ENCODE data around the gene HOMER3. TPM values are rescaled to one million over a fixed set of nuclear protein-coding genes. Genes with fewer than 3 reads are reported as not detected.
A peak's percentile ranks its signal among the peaks of the same experiment; 100 is the strongest.

Gene HOMER3
- total RNA-seq, 1 donor: 98.4 TPM

DNA sequence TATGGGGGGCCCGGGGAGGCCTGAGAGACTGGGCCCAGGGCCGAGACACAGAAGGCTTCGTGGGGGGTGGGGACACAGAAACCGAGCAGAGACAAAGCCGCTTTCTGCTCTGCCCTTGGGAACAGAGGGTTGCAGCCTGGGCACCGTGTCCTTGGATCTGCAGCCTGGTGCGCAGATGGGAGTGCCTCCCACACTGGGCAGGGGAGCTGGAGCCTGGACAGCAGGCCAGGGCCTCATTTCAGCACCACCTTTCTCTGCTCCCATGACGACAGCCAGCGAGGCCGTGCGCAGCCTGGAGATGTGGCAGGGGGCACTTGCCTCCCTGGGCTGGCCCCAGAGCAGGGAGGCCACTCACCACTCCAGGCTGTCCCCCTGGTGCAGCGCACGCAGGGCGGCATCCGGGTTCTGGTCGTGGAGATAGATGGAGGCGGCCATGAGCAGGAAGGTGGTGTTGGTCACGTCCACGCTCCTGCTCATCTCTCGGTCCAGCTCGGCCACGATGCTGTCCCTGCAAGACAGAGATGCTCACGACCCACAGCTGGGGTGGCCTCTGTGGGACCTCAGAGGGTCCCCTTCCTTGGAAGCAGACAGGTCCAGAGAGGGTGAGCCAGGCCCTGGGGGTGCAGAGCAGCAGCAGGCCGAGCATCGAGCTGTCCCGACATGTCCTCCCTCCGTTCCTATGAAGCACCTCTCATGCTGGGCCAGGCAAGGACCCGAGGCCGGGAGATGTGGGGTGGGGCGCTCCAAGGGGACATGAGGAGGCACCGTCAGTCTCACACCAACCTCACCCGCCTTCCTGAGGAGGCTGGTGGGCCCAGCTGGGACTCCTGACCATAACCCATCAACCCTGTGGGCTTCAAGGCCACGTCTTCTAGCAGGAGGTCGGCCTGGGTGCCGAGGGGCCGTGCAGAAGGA is 34.2 kb downstream of the HOMER3 start:
- Histone ChIP-seq H3K4me3 (ENCODE audit: insufficient read depth, low read length) (no peak overlapping the region), H2AFZ (ENCODE audit: low read length) (no peak overlapping the region), H3K27me3 (ENCODE audit: insufficient read depth, low read length) (no peaks in the 10 kb centered on the region), H3K4me1 (ENCODE audit: insufficient read depth, low read length) (no peaks in the 10 kb centered on the region), H3K79me2 (ENCODE audit: insufficient read depth, low read length) (peaks cover 10% of the 10 kb centered on the region), H3K27ac (ENCODE audit: low read depth, low read length) (no peak overlapping the region), H3K4me2 (ENCODE audit: insufficient read depth, low read length) (no peak overlapping the region), H4K20me1 (ENCODE audit: insufficient read depth, low read length) (peaks cover 20% of the 10 kb centered on the region), H3K36me3 (ENCODE audit: insufficient read depth, low read length) (peaks cover 40% of the 10 kb centered on the region), H3K9me3 (ENCODE audit: low read depth, low read length) (no peaks in the 10 kb centered on the region)
- DNase-seq (ENCODE audit: insufficient read length, low spot score, missing footprints): no peak
- TF ChIP-seq, protein P1, sequence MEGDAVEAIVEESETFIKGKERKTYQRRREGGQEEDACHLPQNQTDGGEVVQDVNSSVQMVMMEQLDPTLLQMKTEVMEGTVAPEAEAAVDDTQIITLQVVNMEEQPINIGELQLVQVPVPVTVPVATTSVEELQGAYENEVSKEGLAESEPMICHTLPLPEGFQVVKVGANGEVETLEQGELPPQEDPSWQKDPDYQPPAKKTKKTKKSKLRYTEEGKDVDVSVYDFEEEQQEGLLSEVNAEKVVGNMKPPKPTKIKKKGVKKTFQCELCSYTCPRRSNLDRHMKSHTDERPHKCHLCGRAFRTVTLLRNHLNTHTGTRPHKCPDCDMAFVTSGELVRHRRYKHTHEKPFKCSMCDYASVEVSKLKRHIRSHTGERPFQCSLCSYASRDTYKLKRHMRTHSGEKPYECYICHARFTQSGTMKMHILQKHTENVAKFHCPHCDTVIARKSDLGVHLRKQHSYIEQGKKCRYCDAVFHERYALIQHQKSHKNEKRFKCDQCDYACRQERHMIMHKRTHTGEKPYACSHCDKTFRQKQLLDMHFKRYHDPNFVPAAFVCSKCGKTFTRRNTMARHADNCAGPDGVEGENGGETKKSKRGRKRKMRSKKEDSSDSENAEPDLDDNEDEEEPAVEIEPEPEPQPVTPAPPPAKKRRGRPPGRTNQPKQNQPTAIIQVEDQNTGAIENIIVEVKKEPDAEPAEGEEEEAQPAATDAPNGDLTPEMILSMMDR (IDR thresholded peaks at IDR 0.05; ENCODE audit: extremely low read depth, low read depth, low read length): no peak

GRCh38 chr19:18905513-18906236 is 35.3 kb downstream of the HOMER3 start:
- H3K4me1 ChIP-seq (ENCODE audit: insufficient read depth, low read length): no peaks in the 10 kb centered on the region
- peaks cover 38% of the 10 kb centered on the region for H3K36me3 ChIP-seq (ENCODE audit: insufficient read depth, low read length)
- peaks cover 13% of the 10 kb centered on the region for H4K20me1 ChIP-seq (ENCODE audit: insufficient read depth, low read length)

DNA sequence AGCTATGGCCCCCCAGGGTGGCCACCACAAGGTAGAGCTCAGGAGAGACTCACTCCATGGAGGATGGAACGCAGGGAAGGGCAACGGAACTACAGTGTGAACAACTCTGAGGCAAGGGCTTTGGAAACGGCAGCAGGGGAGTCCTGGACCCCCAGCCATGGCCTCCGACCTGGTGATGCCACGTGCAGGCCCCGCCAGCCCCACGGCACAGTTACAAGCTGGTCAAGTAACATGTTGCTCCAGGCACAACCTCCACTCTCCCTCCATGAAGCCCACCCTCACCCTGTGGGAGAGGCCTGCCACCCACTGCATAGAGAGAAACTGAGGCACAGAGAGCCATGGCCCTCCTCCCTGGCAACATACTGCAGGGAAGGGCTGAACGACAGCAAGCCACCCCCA is 36.0 kb downstream of the HOMER3 start:
- Histone ChIP-seq H3K4me2 (ENCODE audit: insufficient read depth, low read length) (no peak overlapping the region), H3K27me3 (ENCODE audit: insufficient read depth, low read length) (no peaks in the 10 kb centered on the region), H3K79me2 (ENCODE audit: insufficient read depth, low read length) (no peaks in the 10 kb centered on the region), H3K4me3 (ENCODE audit: insufficient read depth, low read length) (no peak overlapping the region), H3K9me3 (ENCODE audit: low read depth, low read length) (no peaks in the 10 kb centered on the region), H3K36me3 (ENCODE audit: insufficient read depth, low read length) (peaks cover 37% of the 10 kb centered on the region), H2AFZ (ENCODE audit: low read length) (no peak overlapping the region), H3K4me1 (ENCODE audit: insufficient read depth, low read length) (no peaks in the 10 kb centered on the region), H4K20me1 (ENCODE audit: insufficient read depth, low read length) (peaks cover 12% of the 10 kb centered on the region), H3K27ac (ENCODE audit: low read depth, low read length) (no peak overlapping the region)
- DNase-seq (ENCODE audit: insufficient read length, low spot score, missing footprints): peak; percentile 27
- TF ChIP-seq, protein P1 (IDR thresholded peaks at IDR 0.05; ENCODE audit: extremely low read depth, low read depth, low read length): no peak

More at GRCh38 chr19:18905513-18906236, 35.3 kb downstream of the HOMER3 start:
- peak; percentile 61 for DNase-seq (ENCODE audit: insufficient read length, low spot score, missing footprints)
- H3K79me2 ChIP-seq (ENCODE audit: insufficient read depth, low read length): peaks cover 3% of the 10 kb centered on the region
- no peaks in the 10 kb centered on the region for H3K27me3 ChIP-seq (ENCODE audit: insufficient read depth, low read length)
- H3K4me3 ChIP-seq (ENCODE audit: insufficient read depth, low read length): no peak overlapping the region
- H3K27ac ChIP-seq (ENCODE audit: low read depth, low read length): no peak overlapping the region
- no peak overlapping the region for H2AFZ ChIP-seq (ENCODE audit: low read length)
- TF ChIP-seq, protein P1 (IDR thresholded peaks at IDR 0.05; ENCODE audit: extremely low read depth, low read depth, low read length): no peak
- H3K4me2 ChIP-seq (ENCODE audit: insufficient read depth, low read length): no peak overlapping the region
- H3K9me3 ChIP-seq (ENCODE audit: low read depth, low read length): no peaks in the 10 kb centered on the region
